ENCODE measurements around the gene LITAFD. TPM values are rescaled to one million over a fixed set of nuclear protein-coding genes. Genes with fewer than 3 reads are reported as not detected.
"Not testable (repeated sequence)": the region's sequence is repeated elsewhere in the genome, so short reads cannot be mapped to it uniquely, and the experiment has no call there.

The LITAFD gene
- total RNA-seq, 4 donors from 2014 or later, result not detected

GRCh38 chr16:8874388-8874787 lies 7.8 kb upstream of the LITAFD start:
- intact Hi-C loops (cut with DNase I), result loop anchor here (10.0 kb wide), 1 partner anchor 80 kb away; the partner anchor contains the start of genes PMM2 and TMEM186

GRCh38 chr16:8875317-8875716 lies 6.8 kb upstream of the LITAFD start:
- DNase-seq, H3K36me3 ChIP-seq, H3K9me3 ChIP-seq, H3K4me3 ChIP-seq, H3K27me3 ChIP-seq: not testable (repeated sequence)
- Histone ChIP-seq H3K4me1 (peaks cover 9 to 44% (median 16%) of the 10 kb centered on the region in 3 donors), H3K27ac (peak overlapping the region in 1 of 4 donors; percentile 39)
- 71 to 78% methylated on average over 7 of the region's 7 CpGs for WGBS, 2 donors
- intact Hi-C loops (cut with DNase I), result loop anchor here (10.0 kb wide), 1 partner anchor 81 kb away; the partner anchor contains the start of genes PMM2 and TMEM186

More at GRCh38 chr16:8874388-8874787, 7.8 kb upstream of the LITAFD start:
- Histone ChIP-seq H3K4me1 (peaks cover 9 to 49% (median 24%) of the 10 kb centered on the region in 3 donors), H3K4me3 (no peak overlapping the region), H3K9me3 (no peaks in the 10 kb centered on the region), H3K27me3 (no peaks in the 10 kb centered on the region), H3K36me3 (no peaks in the 10 kb centered on the region), H3K27ac (no peak overlapping the region)
- WGBS, 2 donors, result 40% methylated on average over 6 of the region's 6 CpGs
- TF ChIP-seq CTCF (IDR thresholded peaks at IDR 0.05), result no peak
- no peak for TF ChIP-seq POLR2A (IDR thresholded peaks at IDR 0.05)
- DNase-seq, result no peak

- H3K9me3 ChIP-seq, result no peaks in the 10 kb centered on the region
- TF ChIP-seq POLR2A (IDR thresholded peaks at IDR 0.05) (no peak), CTCF (IDR thresholded peaks at IDR 0.05) (no peak)
- intact Hi-C loops (cut with DNase I), result loop anchor here (10.0 kb wide), 1 partner anchor 83 kb away; the partner anchor contains the start of genes PMM2 and TMEM186
- peaks cover 9 to 26% (median 13%) of the 10 kb centered on the region in 3 donors for H3K4me1 ChIP-seq
- no peak for DNase-seq
- H3K27me3 ChIP-seq, result peaks cover 0 to 6% (median 0%) of the 10 kb centered on the region in 4 donors
- 58 to 71% methylated on average over 3 to 6 of the region's 8 CpGs for WGBS, 2 donors
- peak overlapping the region; percentile 42 to 73 (median 65) for H3K27ac ChIP-seq
- no peaks in the 10 kb centered on the region for H3K36me3 ChIP-seq
- H3K4me3 ChIP-seq, result no peak overlapping the region
These were observed 4.1 kb upstream of the LITAFD start for GRCh38 chr16:8877894-8878522.

- H3K4me1 ChIP-seq, result peaks cover 9 to 26% (median 13%) of the 10 kb centered on the region in 3 donors
- H3K9me3 ChIP-seq, result no peaks in the 10 kb centered on the region
- no peak overlapping the region for H3K4me3 ChIP-seq
- WGBS, 2 donors, result 16 to 33% methylated on average over 5 to 6 of the region's 6 CpGs
- DNase-seq, result no peak
- intact Hi-C loops (cut with DNase I), result loop anchor here (10.0 kb wide), 1 partner anchor 84 kb away; the partner anchor contains the start of genes PMM2 and TMEM186
- TF ChIP-seq POLR2A (IDR thresholded peaks at IDR 0.05), result no peak
- no peak for TF ChIP-seq CTCF (IDR thresholded peaks at IDR 0.05)
- peak overlapping the region; percentile 42 to 73 (median 65) for H3K27ac ChIP-seq
- H3K36me3 ChIP-seq, result no peaks in the 10 kb centered on the region
- peaks cover 0 to 10% (median 0%) of the 10 kb centered on the region in 4 donors for H3K27me3 ChIP-seq
These were observed 3.6 kb upstream of the LITAFD start for GRCh38 chr16:8878523-8878911.

GRCh38 chr16:8880839-8881510 lies 1.2 kb upstream of the LITAFD start:
- no peak for TF ChIP-seq CTCF (IDR thresholded peaks at IDR 0.05)
- no peak for TF ChIP-seq POLR2A (IDR thresholded peaks at IDR 0.05)
- peaks cover 15 to 43% (median 31%) of the 10 kb centered on the region in 3 donors for H3K4me1 ChIP-seq
- H3K36me3 ChIP-seq, result no peaks in the 10 kb centered on the region
- H3K4me3 ChIP-seq, result no peak overlapping the region
- WGBS, 2 donors, result 90 to 93% methylated on average over 6 to 8 of the region's 8 CpGs
- no peaks in the 10 kb centered on the region for H3K9me3 ChIP-seq
- no peak for DNase-seq
- no peak overlapping the region for H3K27ac ChIP-seq
- intact Hi-C loops (cut with DNase I), result loop anchor here (5.0 kb wide), 1 partner anchor 314 kb away; no protein-coding TSS in a partner anchor
- H3K27me3 ChIP-seq, result peaks cover 0 to 27% (median 0%) of the 10 kb centered on the region in 4 donors
